C1 segment of cervical spinal cord (tissue), 14 donors: ENCODE data around the gene MTIF3.

ENCODE experiments used
- DNase-seq, 14 donors: peaks; one replicate each; lab custom pipeline; 2025; lab: John Stamatoyannopoulos, UW

MTIF3 gene, protein sequence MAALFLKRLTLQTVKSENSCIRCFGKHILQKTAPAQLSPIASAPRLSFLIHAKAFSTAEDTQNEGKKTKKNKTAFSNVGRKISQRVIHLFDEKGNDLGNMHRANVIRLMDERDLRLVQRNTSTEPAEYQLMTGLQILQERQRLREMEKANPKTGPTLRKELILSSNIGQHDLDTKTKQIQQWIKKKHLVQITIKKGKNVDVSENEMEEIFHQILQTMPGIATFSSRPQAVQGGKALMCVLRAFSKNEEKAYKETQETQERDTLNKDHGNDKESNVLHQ

DNA sequence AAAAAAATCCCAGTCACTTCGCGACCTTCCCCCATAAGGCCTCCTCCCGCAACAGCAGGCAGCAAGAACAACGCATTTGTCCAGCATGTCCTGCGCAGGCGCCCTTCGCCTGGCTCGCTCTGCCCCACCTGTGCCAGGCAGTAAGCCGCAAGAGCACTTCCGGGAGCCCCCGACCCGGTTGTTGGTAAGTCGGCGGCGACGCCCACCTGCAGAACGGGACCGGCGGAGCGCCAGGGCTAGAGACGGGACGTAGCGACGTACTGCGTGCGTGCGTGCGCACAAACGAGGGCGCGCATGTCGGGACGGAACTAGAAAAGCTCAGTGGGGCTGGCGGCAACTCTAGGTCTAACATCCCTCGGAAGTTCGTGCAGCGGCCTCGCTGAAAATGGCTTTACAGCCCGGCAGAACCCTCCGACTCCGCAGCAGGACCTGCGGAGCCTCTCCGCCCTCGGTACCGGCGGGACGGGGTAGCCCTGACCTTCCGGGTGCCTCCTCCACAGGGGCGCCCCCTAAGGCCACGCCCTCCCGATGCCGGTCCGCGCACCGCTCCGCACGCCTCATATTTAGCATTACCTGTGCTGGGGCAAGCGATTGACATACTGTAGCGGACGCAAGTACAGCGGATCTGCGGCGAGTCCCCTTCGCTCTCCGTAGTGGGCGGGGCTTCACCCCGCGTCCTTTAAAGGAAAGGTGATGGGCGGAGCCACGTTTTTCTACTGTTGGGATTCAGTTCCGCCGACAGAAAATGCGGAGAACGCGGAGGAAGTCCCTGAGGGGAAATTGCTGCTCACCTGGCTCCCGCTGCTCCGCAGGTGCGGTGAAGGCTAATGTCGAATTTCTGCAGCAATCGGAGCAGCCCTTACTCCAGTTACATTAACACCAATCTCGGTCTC, at the start of gene MTIF3:
Gene MTIF3 (minus strand): TSS at position 629 of the 893 bp plus-strand sequence. CDS start 10,116 bp downstream, outside the sequence.
- peak; percentile 20 to 94 (median 87) for DNase-seq

DNA sequence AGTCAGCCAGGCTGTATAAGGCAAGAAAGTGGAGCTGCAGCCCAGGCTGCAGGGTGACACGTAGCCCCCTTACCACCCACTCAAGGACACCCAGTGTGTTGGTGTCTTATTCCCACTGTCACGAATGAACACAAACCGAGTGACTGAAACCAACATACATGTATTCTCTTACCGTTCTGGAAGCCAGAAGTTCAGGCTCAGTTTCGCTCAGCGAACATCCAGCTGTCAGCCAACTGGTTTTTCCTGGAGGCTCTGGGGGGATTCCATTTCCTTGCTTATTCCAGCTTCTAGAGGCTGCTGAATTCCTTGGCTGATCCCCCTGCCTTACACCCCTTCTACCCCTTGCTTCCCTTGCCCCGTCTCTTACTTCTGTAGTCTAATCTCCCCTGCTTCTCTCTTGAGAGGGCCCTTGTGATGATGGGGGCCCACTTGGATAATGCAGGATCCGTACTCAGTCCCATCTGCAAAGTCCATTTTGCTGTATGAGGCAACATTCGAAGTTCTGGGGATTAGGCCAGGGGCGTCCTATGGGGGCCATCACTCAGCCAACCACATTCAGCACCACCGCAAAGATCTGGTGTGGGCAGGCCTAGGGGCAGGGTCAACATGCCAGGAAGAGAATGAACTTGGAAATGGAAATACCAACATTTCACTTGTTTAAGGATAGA, 47.3 kb upstream of the MTIF3 start:
- no peak for DNase-seq

GRCh38 chr13:27496536-27497273, 46.3 kb upstream of the MTIF3 start:
- peak in 1 of 14 donors; percentile 39 for DNase-seq

- peak in 4 of 14 donors; percentile 7 to 27 (median 22) for DNase-seq
Observed at GRCh38 chr13:27496006-27496405, 45.6 kb upstream of the MTIF3 start.

DNA sequence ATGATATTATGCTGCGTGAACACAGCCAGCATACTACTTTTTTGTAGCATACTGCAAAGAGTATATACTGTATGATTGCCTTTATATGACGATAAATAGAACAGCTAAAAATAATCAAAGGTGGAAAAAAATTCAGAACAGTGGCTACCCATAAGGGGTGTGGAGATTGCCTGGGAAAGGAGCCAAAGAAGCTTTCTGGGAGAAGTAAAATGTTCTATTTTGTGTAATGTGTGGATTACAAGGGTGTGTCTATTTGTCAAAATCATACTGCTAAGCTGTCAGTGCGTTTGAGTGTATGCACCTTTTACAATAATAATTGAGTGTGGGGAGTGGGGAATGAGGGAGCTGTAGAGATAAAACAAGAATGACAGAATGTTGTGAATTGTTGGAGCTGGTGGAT, 45.2 kb upstream of the MTIF3 start:
- DNase-seq: peak in 1 of 14 donors; percentile 24

- no peak for DNase-seq
Observed at GRCh38 chr13:27493981-27494380, 43.6 kb upstream of the MTIF3 start.

GRCh38 chr13:27489456-27489855, 39.1 kb upstream of the MTIF3 start:
- DNase-seq: peak in 2 of 14 donors; percentile 23 to 92

- DNase-seq: no peak
Observed at GRCh38 chr13:27487776-27488175, 37.4 kb upstream of the MTIF3 start.

- no peak for DNase-seq
Observed at GRCh38 chr13:27483421-27483820, 33.1 kb upstream of the MTIF3 start.

- DNase-seq: no peak
Observed at GRCh38 chr13:27482983-27483382, 32.6 kb upstream of the MTIF3 start.

- DNase-seq: peak in 4 of 14 donors; percentile 3 to 23 (median 7)
Observed at GRCh38 chr13:27481766-27482165, 31.4 kb upstream of the MTIF3 start.

DNA sequence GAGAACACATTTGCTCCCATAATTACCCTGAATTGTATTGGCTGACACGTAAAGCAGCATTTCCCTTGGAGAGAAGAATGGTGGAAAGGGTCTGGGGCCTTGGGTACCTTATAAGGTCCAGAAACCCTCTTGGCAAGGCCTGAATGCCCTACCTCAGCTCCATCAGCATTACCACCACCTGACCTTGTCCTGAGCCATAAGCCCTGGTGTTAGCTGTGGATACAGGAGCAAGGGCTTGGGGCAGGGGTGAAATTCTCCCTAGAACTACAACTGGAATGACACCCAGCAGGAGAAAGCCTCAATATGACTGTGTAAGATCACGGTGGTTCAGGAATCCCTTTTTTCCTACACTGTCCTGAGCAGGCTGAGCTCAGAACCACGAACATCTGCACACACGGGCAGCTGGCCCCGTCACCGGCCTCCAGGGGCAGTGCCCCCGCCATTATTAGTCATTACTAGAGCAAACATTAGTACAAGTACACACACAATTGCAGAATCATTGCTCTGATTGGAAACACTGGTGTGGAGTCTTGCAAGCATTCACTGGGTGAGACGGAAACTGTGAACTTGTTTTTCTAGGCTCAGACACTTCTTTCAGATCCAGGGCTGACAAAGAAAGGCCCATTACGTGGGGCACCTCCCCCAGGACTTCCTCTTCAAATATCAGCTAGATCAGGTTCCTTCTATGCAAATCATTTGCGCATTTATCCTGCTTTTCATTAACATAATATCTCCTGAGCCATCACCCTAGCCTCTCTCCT, 26.8 kb upstream of the MTIF3 start:
- no peak for DNase-seq

- no peak for DNase-seq
Observed at GRCh38 chr13:27474751-27475268, 24.4 kb upstream of the MTIF3 start.

DNA sequence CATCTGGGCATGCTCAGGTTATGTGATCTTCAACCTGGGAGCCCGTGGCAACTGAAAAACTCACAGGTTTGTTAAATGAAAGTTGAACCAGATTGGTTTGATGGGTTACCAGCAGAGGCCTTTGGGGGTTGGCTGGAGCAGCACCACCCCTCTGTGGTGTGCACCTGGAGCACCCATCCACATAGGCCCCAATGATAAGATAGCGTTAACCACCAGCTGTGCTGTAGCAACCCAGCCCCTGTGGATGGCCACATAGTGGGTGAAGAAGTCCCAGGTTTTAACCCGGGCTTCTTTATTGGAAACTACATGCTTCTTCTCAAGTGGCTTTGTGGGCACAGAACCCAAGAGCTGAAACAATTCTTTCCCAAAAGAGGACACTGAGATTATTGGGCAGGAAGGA, 22.6 kb upstream of the MTIF3 start:
- DNase-seq: no peak

DNA sequence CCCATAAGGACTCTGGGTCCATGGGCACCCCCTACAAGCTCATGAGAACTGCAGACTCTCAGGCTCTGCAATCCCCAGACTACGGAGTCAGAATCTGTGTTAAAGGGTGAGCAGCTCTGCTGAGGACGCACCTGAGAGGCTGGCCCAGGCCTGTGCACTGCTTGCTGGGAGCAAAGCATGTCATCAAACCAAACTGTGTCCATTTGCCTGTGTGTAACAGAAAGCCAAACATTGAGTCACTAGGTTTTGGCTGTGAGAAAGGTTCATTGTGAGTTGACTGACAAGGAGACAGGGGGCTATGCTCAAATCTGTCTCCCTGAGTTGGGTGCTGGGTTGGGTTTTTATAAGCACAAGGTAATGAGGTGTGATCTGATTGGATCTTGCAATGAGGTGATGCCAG, 22.1 kb upstream of the MTIF3 start:
- DNase-seq: no peak

DNA sequence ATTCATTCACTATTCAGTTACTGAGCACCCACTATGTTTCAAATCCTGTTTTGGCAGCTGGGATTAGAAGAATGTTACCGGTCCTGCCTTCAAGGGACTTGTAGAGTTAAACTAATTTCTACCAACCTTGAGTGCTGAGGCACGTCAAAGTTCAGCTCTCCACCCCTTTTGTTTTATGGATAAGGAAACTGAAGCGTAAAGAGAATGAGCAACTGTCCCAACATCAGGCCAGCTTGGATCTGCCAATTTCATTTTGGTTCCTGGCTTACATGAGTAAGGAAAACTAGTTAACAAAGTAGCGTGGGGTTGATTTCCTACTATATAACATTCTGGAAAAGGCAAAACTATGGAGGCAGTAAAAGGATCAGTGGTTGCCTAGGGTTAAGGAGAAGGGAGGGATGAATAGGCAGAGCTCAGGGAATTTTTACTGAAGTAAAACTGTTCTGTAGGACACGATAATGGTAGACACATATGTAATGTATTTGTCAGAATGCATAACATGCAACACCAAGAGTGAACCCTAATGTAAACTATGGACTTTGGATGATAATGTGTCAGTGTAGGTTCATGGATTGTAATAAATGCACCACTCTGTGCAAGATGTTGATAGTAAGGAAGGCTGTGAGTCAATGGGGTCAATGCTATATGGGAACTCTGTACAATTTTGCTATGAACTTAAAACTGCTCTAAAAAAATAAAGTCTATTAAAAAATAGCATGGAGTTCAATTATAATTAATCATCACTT, 19.9 kb upstream of the MTIF3 start:
- DNase-seq: no peak

GRCh38 chr13:27466513-27466912, 16.1 kb upstream of the MTIF3 start:
- no peak for DNase-seq

DNA sequence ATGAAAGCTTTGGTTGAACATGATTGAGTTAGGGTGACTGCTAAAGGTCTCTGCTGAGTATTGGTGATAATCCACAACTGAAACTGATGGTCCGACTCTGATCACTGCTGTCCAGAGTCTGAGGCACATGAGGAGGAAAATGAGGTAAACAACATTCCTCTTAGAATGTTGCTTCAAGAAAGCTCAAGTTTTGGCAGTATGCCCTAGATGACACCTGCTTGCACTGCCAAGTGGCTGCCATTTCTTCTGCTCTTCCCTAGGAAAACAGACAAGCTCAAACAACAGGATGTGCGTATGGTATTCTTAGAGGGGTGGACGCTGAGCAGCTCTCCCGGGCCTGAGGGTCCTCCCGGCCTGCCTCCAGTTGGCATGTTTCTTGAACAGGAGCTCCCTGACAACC, 15.2 kb upstream of the MTIF3 start:
- no peak for DNase-seq

GRCh38 chr13:27463500-27463899, 13.1 kb upstream of the MTIF3 start:
- peak in 1 of 14 donors; percentile 52 for DNase-seq
